GM21390 (cell line): ENCODE data around the gene SPHK2.
A peak's percentile ranks its signal among the peaks of the same experiment; 100 is the strongest.
"Not testable (repeated sequence)": the region's sequence is repeated elsewhere in the genome, so short reads cannot be mapped to it uniquely, and the experiment has no call there.

Source experiments
- ATAC-seq: cut with Tn5 transposase; IDR thresholded peaks from one replicate; pipeline ENCODE4 v1.9.1; 2021; ENCODE audit not compliant: unreplicated experiment

Gene SPHK2, protein sequence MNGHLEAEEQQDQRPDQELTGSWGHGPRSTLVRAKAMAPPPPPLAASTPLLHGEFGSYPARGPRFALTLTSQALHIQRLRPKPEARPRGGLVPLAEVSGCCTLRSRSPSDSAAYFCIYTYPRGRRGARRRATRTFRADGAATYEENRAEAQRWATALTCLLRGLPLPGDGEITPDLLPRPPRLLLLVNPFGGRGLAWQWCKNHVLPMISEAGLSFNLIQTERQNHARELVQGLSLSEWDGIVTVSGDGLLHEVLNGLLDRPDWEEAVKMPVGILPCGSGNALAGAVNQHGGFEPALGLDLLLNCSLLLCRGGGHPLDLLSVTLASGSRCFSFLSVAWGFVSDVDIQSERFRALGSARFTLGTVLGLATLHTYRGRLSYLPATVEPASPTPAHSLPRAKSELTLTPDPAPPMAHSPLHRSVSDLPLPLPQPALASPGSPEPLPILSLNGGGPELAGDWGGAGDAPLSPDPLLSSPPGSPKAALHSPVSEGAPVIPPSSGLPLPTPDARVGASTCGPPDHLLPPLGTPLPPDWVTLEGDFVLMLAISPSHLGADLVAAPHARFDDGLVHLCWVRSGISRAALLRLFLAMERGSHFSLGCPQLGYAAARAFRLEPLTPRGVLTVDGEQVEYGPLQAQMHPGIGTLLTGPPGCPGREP

DNA sequence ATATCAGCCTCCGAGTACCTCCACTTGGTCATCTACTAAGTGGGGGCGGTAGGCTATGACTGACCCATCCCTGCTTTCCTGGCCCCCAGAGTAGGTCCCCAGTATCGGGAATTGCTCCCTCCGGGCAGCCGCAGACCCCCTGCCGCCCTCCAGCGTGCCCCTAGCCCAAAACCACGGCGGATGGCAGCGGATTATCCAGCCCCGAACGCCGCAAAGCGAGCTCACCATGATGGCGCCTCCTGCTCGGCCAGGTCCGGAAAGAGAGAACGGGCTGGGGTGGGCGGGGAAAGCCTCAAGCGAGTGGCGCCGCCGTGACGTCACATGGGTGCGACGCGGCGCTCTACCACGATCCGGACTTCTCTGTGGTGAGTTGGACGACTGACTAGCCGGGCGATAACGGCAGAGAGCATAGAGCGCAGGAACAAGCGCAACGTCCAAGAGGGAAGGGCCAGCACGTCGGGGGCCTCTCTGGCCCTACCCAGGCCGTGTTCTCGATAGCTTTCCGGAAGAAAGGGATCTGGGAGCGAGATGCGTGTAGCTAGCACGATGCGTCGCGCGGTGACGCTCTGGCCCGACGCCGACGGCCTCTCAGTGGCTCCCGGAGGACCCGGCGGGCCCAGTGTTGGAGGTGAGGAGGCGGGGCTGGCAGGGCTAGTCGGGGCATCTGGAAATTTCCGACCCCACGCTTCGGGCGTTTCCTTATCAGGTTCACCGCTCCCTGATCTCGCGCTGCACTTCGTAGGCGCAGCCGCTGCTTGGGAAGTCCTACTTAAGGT, at the start of gene SPHK2, which contains the start of gene RPL18:
TSS of gene SPHK2 (plus strand) at position 591 of the 776 bp plus-strand sequence. CDS start 1,009 bp downstream, outside the sequence.
TSS of gene RPL18 (minus strand) at position 263 of the 776 bp plus-strand sequence. CDS start at position 228, 35 bp downstream.
- peak; percentile 71 for ATAC-seq

- ATAC-seq: no peak
Observed at GRCh38 chr19:48569814-48570213, 49.5 kb upstream of the SPHK2 start.

DNA sequence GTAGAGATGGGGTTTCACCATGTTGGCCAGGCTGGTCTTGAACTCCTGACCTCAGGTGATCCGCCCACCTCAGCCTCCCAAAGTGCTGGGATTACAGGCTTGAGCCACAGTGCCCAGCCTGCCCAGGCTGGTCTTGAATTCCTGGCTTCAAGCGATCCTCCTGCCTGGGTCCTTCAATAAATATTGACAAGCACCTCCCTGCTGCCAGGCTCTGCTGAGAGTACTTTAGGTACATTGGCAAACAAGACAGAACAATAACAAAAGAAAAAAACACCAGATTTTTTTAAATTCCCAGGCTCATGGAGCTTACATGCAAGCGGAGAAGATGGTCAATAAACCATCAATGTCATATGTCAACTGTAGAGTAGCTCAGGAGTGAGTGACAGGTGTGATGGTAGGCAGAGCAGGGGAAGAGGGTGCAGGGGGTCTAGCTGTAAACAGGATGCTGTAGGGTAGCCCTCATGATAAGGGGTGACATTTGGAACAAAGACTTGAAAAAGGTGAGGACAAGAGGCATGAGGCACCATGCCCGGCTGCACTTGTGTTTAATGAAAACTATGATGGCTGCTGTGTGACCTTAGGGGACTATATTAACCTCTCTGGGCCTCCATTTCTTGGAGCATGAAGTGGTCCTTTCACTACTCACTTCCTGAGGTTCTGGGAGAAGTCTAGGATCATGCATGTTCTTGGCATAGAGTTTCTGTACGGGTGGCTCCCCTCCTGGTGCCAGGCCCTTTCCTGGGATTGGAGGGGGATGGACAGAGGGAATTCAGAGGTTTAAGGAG, 47.7 kb upstream of the SPHK2 start:
- no peak for ATAC-seq

- ATAC-seq: no peak
Observed at GRCh38 chr19:48573163-48573505, 46.2 kb upstream of the SPHK2 start.

- no peak for ATAC-seq
Observed at GRCh38 chr19:48575931-48576622, 43.2 kb upstream of the SPHK2 start.

DNA sequence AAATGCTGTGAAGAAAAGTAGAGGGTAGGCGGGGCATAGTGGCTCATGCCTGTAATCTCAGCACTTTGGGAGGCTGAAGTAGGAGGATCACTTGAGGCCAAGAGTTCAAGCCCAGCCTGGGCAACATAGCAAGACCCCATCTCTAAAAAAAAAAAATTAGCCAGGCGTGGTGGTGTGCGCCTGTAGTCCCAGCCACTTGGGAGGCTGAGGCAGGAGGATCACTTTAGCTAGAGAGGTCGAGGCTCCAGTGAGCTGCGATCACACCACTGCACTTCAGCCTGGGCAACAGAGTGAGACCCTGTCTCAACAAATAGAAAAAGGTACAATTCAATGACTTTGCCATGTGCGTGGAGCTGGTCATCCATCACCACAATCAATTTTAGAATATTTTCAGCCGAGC, 41.4 kb upstream of the SPHK2 start:
- not testable (repeated sequence) for ATAC-seq

DNA sequence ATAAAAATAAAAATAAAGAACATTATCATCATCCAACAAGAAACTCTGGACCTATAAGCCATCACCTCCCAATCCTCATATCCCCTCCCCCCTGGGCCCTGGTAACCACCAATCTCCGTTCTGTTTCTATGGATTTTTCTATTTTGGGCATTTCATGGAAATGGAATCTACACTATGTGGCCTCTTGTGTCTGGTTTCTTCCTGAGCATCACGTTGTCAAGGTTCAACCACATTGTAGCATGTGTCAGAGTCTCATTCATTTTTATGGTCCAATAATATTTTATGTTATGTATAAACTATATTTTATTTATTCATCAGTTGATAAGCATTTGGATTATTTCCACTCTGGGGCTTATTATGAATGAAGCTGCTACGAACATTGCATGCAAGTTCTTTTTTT, 40.4 kb upstream of the SPHK2 start:
- no peak for ATAC-seq

DNA sequence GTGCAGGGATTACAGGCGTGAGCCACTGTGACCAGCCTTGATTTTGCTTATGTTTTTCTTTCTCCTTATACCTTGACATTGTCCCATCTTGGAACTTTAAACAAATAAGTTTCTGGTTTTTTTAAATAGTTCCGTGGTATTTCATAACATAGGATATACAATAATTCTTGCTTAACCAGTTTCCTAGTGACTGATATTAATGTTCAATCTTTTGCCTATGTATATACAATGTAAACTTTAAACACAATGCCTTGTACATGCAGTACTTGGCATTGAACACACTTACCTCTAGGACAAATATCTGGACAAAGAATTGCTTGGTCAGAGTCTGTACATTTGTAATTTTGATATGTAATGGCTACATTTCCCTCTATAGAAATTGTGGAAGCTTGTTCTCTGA, 37.1 kb upstream of the SPHK2 start:
- ATAC-seq: no peak

DNA sequence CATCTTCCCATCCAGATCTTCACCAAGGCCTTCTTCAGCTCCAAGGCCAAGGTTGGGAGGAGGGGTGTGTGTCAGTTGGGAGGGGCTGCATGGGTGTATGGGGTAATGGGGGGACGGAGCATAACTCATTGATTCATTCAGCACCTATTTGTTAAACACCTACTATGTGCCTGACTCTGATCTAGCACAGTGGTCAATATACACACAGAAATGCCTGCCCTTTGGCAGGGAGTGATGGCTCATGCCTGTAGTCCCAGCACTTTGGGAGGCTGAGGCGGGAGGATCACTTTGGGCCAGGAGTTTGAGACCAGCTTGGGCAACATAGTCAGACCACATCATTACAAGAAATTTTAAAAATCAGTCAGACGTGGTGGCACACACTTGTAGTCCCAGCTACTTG, 31.9 kb upstream of the SPHK2 start:
- no peak for ATAC-seq

GRCh38 chr19:48588670-48589401, 30.5 kb upstream of the SPHK2 start:
- no peak for ATAC-seq

DNA sequence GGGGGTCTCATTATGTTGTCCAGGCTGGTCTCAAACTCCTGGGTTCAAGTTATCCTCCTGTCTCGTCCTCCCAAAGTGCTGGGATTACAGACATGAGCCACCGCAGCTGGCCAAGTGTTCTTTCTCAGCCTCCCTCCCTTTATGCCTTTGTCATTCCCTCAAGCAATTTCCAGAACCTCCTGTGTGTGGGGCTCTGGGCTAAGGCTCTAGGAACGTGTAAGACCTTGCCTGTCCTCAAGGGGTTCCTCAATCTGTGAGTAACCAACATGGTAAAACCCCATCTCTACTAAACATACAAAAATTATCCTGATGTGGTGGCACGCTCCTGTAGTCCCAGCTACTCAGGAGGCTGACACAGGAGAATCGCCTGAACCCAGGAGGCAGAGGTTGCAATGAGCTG, 28.3 kb upstream of the SPHK2 start:
- no peak for ATAC-seq

DNA sequence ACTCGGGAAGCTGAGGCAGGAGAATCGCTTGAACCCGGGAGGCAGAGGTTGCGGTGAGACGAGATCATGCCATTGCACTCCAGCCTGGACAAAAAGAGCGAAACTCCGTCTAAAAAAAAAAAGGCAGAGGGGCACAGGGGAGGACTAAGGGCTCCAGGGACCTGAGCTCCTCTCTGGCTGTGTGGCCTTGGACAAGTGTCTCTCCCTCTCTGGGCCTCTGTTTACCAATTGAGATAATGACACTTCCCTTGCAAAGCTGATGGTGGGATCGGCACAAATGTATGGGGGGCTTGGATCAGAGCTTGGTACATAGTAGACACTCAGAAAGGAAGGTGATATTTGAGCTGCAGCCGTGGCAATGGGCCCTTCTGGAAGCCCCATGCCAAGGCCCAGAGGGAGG, 24.1 kb upstream of the SPHK2 start:
- no peak for ATAC-seq

DNA sequence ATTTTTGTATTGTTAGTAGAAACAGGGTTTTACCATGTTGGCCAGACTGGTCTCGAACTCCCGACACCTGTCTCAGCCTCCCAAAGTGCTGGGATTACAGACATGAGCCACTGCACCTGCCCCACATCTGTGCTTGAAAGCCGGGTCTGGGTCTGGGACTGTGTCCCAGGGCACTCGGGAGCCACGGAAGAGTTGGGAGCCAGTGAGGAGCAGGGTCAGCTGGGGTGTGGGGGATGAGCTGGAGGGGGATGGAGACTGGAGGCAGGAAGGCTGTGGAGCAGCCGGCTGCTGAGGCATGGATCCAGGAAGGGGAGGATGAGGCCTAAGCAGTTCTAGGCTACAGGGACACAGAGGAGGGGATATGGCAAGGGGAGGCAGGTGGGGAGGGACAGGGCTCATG, 23.5 kb upstream of the SPHK2 start:
- ATAC-seq: no peak

DNA sequence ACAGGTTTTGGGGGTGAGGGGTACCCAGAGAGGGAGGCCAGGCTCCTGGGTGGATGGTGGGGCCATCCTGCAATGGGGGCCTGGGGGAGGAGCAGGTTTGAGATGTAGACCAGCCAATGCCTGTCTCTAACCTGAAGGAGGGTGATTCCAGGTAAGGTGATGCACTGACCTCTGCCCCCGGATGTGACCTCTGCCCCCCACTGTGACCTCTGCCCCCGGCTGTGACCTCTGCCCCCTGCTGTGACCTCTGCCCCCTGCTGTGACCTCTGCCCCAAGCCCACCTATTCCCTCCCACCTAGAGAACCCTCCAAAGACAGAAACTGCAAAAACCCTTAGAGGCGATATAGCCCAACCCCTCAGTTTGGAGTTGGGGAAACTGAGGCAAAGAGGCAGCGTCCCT, 23.1 kb upstream of the SPHK2 start:
- no peak for ATAC-seq

DNA sequence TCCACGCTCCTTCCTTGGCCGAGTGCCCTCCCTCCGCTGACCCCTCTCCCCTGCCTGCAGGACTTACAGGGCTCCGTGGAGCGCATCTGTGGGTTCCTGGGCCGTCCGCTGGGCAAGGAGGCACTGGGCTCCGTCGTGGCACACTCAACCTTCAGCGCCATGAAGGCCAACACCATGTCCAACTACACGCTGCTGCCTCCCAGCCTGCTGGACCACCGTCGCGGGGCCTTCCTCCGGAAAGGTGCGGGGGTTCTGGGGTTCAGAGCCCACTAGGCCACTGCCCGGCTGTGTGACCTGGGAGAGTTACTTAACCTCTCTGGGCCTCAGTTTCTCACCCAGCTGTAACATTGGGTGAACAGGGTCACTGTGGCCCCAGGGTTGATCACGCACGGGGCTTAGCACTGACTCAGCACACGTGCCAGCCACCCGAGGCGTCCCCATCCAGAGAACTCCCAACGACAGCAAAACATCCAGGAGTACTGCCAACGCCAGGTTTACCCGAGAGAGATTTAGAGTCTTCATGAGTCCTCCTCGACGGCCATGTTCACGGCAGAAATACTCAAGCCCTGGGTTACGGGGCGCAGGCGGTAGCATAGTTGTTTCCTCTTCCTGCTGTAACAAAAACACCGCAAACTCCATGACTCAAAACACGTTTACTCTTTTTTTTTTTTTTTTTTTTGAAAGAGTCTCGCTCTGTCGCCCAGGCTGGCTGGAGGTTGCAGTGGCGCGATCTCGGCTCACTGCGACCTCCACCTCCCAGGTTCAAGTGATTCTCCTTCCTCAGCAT, 22.4 kb upstream of the SPHK2 start:
- no peak for ATAC-seq

DNA sequence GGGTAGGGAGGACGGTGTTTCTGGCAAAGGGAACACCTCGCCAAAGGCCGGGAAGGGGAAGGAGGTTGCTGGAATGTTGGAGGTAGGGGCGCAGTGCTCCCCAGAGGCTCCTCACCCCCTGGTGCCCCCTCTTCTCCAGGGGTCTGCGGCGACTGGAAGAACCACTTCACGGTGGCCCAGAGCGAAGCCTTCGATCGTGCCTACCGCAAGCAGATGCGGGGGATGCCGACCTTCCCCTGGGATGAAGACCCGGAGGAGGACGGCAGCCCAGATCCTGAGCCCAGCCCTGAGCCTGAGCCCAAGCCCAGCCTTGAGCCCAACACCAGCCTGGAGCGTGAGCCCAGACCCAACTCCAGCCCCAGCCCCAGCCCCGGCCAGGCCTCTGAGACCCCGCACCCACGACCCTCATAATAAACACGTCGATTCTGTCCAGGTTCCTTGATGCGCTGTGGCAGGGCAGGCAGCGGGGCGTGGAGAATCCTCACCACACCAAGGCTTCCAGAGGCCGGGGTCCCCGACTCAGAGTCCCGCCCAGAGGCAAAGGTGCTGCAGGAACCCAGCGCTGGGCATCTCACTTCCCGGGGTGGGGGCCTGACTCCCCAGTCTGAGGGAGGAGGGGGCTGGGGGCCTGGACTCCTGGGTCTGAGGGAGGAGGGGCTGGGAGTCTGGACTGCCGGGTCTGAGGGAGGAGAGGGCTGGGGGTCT, 20.2 kb upstream of the SPHK2 start:
- ATAC-seq: no peak

- ATAC-seq: no peak
Observed at GRCh38 chr19:48600679-48601417, 18.5 kb upstream of the SPHK2 start.

GRCh38 chr19:48603001-48603400, 16.3 kb upstream of the SPHK2 start:
- ATAC-seq: no peak
